Measurements from ENCODE around the gene ASAP2.

The ASAP2 gene

DNA sequence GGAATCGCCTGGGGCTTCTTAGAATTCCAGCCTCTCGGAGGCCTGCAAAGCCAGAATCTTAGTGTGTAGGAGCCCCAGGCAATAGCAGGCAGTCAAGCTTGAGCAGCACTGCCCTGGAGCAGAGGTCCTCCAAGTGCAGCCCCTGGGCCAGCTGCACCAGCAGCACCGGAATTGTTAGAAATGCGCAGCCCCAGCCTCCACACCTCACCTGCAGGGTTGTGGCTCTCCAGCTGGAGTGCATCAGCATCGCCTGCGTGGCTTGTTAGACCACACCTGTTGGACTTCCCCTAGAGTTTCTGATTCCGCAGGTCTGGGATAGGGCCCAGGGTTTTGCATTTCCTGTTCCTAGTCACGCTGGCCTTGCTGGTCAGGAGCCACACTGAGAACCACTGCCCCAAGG, 100.3 kb downstream of the ASAP2 start:
- peaks cover 13% of the 10 kb centered on the region; the same call in 1 of the 2 replicates for H3K79me2 ChIP-seq (ENCODE audit: insufficient read depth, low read depth)
- no peaks in the 10 kb centered on the region for H3K36me3 ChIP-seq (ENCODE audit: insufficient read depth)
- TF ChIP-seq, protein P1, sequence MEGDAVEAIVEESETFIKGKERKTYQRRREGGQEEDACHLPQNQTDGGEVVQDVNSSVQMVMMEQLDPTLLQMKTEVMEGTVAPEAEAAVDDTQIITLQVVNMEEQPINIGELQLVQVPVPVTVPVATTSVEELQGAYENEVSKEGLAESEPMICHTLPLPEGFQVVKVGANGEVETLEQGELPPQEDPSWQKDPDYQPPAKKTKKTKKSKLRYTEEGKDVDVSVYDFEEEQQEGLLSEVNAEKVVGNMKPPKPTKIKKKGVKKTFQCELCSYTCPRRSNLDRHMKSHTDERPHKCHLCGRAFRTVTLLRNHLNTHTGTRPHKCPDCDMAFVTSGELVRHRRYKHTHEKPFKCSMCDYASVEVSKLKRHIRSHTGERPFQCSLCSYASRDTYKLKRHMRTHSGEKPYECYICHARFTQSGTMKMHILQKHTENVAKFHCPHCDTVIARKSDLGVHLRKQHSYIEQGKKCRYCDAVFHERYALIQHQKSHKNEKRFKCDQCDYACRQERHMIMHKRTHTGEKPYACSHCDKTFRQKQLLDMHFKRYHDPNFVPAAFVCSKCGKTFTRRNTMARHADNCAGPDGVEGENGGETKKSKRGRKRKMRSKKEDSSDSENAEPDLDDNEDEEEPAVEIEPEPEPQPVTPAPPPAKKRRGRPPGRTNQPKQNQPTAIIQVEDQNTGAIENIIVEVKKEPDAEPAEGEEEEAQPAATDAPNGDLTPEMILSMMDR (conservative IDR thresholded peaks at IDR 0.05; ENCODE audit: low read depth, low read length) = no peak

DNA sequence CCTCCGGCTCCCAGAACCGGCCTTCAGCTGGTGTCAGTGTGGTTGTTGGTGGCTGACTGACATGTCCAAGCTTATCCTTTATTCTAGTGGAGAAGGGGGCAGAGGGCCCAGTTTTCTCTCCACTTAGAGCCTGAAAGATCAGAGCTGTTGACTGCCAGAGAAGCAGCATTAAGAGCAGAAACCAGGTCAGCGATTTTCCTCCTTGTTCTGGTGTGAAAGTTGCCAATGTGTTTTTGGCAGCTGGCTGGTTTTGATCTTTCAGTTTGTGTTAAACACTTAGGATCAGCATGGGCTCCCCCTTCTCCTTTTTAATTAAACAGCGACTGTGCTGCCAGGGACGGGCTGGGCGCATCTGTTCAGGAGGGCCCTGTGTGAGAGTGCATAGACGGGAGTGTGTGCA, 100.9 kb downstream of the ASAP2 start:
- no peaks in the 10 kb centered on the region for H4K20me1 ChIP-seq (ENCODE audit: insufficient read depth)
- no peaks in the 10 kb centered on the region for H3K36me3 ChIP-seq (ENCODE audit: insufficient read depth)
- TF ChIP-seq, protein P1 (conservative IDR thresholded peaks at IDR 0.05; ENCODE audit: low read depth, low read length) = no peak
- H3K9ac ChIP-seq = peak overlapping the region; percentile 60; the same call in 1 of the 2 replicates
- peak overlapping the region; percentile 79 for H3K4me2 ChIP-seq
- peaks cover 73% of the 10 kb centered on the region for H3K4me1 ChIP-seq (ENCODE audit: low read depth, poor library complexity, severe bottlenecking)
- H3K4me3 ChIP-seq (IDR thresholded peaks at IDR 0.05; ENCODE audit: insufficient read depth, low read depth, low read length) = peak overlapping the region; percentile 1
- peak overlapping the region; percentile 89 for H3K27ac ChIP-seq
- peak overlapping the region; percentile 47; the same call in 1 of the 2 replicates for H2AFZ ChIP-seq (ENCODE audit: low read depth)
- H3K79me2 ChIP-seq (ENCODE audit: insufficient read depth, low read depth) = peaks cover 13% of the 10 kb centered on the region; the same call in 1 of the 2 replicates
- no peaks in the 10 kb centered on the region for H3K27me3 ChIP-seq (ENCODE audit: insufficient read depth, low read depth)

More for the DNA sequence above, 100.3 kb downstream of the ASAP2 start:
- Histone ChIP-seq H3K4me1 (ENCODE audit: low read depth, poor library complexity, severe bottlenecking) (peaks cover 74% of the 10 kb centered on the region), H3K4me3 (IDR thresholded peaks at IDR 0.05; ENCODE audit: insufficient read depth, low read depth, low read length) (no peak overlapping the region), H3K9ac (peak overlapping the region; percentile 60; the same call in 1 of the 2 replicates), H3K27me3 (ENCODE audit: insufficient read depth, low read depth) (no peaks in the 10 kb centered on the region), H3K4me2 (peak overlapping the region; percentile 79), H2AFZ (ENCODE audit: low read depth) (peak overlapping the region; percentile 47; the same call in 1 of the 2 replicates), H3K27ac (peak overlapping the region; percentile 89), H4K20me1 (ENCODE audit: insufficient read depth) (no peaks in the 10 kb centered on the region)

DNA sequence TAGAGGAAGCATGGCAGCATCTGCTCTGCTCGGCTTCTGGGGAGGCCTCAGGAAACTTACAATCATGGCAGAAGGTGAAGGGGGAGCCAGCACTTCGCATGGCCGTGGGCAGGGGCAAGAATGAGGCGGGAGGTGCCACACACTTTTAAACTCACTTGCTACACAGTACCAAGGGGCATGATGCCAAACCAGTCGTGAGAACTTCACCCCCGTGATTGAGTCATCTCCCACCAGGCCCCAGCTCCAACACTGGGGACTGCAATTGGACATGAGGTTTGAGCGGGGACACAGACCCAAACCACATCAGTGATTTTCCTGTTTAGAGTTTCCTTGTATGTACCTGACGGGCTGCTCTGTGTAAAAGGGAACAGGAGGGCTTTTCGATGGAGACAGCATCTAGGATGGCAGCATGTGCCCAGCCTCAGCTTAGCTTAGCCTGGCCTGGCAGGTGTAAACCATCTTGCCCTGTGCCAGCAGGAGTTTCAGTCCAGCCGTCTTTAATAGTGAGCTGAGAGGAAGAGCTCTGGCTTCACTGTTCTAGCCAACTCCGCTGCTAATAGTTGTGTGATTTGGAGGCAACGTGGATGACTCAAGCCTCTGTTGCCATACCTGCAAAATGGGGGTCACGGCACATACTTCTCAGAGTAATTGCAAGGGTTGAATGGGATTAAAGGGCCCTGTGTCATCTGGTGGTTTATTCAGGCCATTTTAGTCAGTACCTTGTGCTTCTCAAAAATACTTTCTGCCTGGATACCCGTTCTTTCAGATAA, 101.8 kb downstream of the ASAP2 start:
- peak overlapping the region; percentile 60; the same call in 1 of the 2 replicates for H3K9ac ChIP-seq
- H3K79me2 ChIP-seq (ENCODE audit: insufficient read depth, low read depth) = peaks cover 13% of the 10 kb centered on the region; the same call in 1 of the 2 replicates
- no peaks in the 10 kb centered on the region for H4K20me1 ChIP-seq (ENCODE audit: insufficient read depth)
- peaks cover 65% of the 10 kb centered on the region for H3K4me1 ChIP-seq (ENCODE audit: low read depth, poor library complexity, severe bottlenecking)
- no peaks in the 10 kb centered on the region for H3K36me3 ChIP-seq (ENCODE audit: insufficient read depth)
- peak overlapping the region; percentile 1 for H3K4me3 ChIP-seq (IDR thresholded peaks at IDR 0.05; ENCODE audit: insufficient read depth, low read depth, low read length)
- no peaks in the 10 kb centered on the region for H3K27me3 ChIP-seq (ENCODE audit: insufficient read depth, low read depth)
- TF ChIP-seq, protein P1 (conservative IDR thresholded peaks at IDR 0.05; ENCODE audit: low read depth, low read length) = no peak
- peak overlapping the region; percentile 89 for H3K27ac ChIP-seq
- 0 out of 2 replicates have a peak overlapping the region, but pooled peaks have one; percentile 47 for H2AFZ ChIP-seq (ENCODE audit: low read depth)
- H3K4me2 ChIP-seq = peak overlapping the region; percentile 79

DNA sequence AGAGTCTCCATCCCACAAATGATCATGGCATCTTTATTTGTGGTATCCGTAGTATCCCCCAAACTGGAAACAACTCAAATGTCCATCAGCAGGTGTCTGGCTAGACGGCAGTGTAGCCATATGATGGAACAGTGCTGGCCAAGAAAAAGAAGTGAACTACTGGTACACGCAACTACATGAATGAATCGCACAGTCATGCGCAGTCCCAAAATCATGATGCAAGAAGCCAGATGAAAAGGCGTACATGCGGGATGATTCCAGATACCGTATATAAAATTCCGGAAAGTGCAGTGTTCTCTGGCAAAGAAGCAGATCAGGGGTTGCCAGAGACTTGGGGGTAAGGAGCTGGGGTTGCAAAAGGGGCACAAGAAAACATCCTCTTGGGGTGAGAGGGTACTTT, 102.5 kb downstream of the ASAP2 start:
- TF ChIP-seq, protein P1 (conservative IDR thresholded peaks at IDR 0.05; ENCODE audit: low read depth, low read length) = no peak
- peaks cover 65% of the 10 kb centered on the region for H3K4me1 ChIP-seq (ENCODE audit: low read depth, poor library complexity, severe bottlenecking)
- peak overlapping the region; percentile 79 for H3K4me2 ChIP-seq
- H3K36me3 ChIP-seq (ENCODE audit: insufficient read depth) = no peaks in the 10 kb centered on the region
- no peak overlapping the region for H3K4me3 ChIP-seq (IDR thresholded peaks at IDR 0.05; ENCODE audit: insufficient read depth, low read depth, low read length)
- no peak overlapping the region for H3K9ac ChIP-seq
- H4K20me1 ChIP-seq (ENCODE audit: insufficient read depth) = no peaks in the 10 kb centered on the region
- H2AFZ ChIP-seq (ENCODE audit: low read depth) = no peak overlapping the region
- H3K79me2 ChIP-seq (ENCODE audit: insufficient read depth, low read depth) = peaks cover 13% of the 10 kb centered on the region; the same call in 1 of the 2 replicates
- no peaks in the 10 kb centered on the region for H3K27me3 ChIP-seq (ENCODE audit: insufficient read depth, low read depth)
- peak overlapping the region; percentile 89; the same call in 1 of the 2 replicates for H3K27ac ChIP-seq

Data from KMS-11 (cell line).